Chondrocyte (in vitro differentiated cells): ENCODE measurements around the gene MYH14. TPM values are rescaled to one million over a fixed set of nuclear protein-coding genes. Genes with fewer than 3 reads are reported as not detected.
A peak's percentile ranks its signal among the peaks of the same experiment; 100 is the strongest.

Source experiments
- DNase-seq: peaks from one replicate; pipeline ENCODE4 v3.0.0; 2021; ENCODE audit warnings: mixed read lengths, low spot score
- H3K27ac Mint-ChIP-seq: one replicate; pipeline ENCODE4 v1.8.0; 2021; ENCODE audit warnings: mild to moderate bottlenecking, moderate library complexity, mixed read lengths; ENCODE audit not compliant: unreplicated experiment
- H3K27me3 Mint-ChIP-seq: 2 replicates; pipeline ENCODE4 v1.8.0; 2021; ENCODE audit warnings: low read depth, mixed read lengths
- H3K36me3 Mint-ChIP-seq: 2 replicates; pipeline ENCODE4 v1.8.0; 2021; ENCODE audit warnings: low read depth, mixed read lengths
- H3K4me1 Mint-ChIP-seq: 2 replicates; pipeline ENCODE4 v1.8.0; 2021; ENCODE audit warnings: low read depth, mild to moderate bottlenecking, mixed read lengths
- H3K4me3 Mint-ChIP-seq: one replicate; pipeline ENCODE4 v1.8.0; 2021; ENCODE audit warnings: mild to moderate bottlenecking, moderate library complexity, mixed read lengths; ENCODE audit not compliant: unreplicated experiment
- H3K9me3 Mint-ChIP-seq: 2 replicates; pipeline ENCODE4 v1.8.0; 2021; ENCODE audit warnings: low read depth, mixed read lengths
- total RNA-seq: library from RNA; stranded (reverse); gene quantifications from 3 replicates; pipeline ENCODE4 v1.2.1, GENCODE V29; 2021
- TF ChIP-seq, protein P1 (sequence below): fragments of 200-600 bp; sonication (generic); IDR thresholded peaks from 2 replicates; pipeline ENCODE4 v1.5.0; 2021; ENCODE audit warnings: antibody characterized with exemption, mild to moderate bottlenecking, moderate library complexity

MYH14 gene
- total RNA-seq, 1 donor from 2014 or later, result 10.2 TPM

DNA sequence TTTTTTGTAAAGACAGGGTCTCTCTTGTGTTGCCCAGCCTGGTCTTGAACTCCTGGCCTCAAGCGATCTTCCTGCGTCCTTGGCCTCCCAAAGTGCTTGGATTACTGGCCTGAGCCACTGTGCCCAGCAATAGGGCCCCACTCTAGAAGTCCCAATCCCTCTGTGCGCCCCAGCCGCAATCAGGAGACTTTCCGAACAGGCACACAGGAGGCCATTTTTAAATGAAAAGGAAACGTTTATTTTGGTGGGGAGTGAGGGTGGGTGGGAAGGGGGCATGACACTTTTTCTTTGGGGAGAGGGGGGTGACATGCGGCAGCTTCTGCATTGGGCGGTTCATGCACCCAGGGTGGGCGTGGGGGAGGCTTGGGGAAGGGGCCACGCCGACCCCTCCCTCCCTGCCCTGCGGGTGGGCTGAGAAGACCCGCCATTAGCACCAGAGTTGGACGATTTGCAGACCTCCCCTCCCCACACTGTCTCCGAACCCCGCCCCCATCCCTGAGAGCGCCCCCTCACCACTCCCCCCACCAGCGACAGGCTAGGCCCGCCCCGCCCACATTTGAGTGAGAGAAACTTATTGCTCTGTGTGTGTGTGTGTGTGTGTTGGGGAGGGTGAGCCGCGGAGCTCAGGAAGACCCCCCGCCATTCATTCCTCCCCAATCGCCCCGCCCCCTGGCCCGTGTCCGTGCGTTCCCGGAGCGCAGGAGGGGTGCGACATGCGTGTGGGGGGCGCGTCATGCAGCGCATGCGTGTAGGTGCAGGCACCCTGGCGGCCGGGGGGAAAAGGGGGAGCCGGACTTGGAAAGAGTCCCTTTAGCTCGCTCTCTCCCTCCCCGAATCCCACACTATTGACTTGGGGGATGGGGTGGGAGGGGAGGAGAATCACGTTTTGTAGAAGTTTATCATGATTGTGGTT lies 108.6 kb downstream of the MYH14 start:
- H3K27me3 Mint-ChIP-seq, result peaks cover 63% of the 10 kb centered on the region
- H3K27ac Mint-ChIP-seq, result no peak overlapping the region
- H3K9me3 Mint-ChIP-seq, result no peaks in the 10 kb centered on the region
- H3K4me1 Mint-ChIP-seq, result peaks cover 15% of the 10 kb centered on the region
- H3K4me3 Mint-ChIP-seq, result peak overlapping the region; percentile 60
- DNase-seq, result peak; percentile 81
- peaks cover 1% of the 10 kb centered on the region for H3K36me3 Mint-ChIP-seq
- TF ChIP-seq, protein P1, sequence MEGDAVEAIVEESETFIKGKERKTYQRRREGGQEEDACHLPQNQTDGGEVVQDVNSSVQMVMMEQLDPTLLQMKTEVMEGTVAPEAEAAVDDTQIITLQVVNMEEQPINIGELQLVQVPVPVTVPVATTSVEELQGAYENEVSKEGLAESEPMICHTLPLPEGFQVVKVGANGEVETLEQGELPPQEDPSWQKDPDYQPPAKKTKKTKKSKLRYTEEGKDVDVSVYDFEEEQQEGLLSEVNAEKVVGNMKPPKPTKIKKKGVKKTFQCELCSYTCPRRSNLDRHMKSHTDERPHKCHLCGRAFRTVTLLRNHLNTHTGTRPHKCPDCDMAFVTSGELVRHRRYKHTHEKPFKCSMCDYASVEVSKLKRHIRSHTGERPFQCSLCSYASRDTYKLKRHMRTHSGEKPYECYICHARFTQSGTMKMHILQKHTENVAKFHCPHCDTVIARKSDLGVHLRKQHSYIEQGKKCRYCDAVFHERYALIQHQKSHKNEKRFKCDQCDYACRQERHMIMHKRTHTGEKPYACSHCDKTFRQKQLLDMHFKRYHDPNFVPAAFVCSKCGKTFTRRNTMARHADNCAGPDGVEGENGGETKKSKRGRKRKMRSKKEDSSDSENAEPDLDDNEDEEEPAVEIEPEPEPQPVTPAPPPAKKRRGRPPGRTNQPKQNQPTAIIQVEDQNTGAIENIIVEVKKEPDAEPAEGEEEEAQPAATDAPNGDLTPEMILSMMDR, result no peak

DNA sequence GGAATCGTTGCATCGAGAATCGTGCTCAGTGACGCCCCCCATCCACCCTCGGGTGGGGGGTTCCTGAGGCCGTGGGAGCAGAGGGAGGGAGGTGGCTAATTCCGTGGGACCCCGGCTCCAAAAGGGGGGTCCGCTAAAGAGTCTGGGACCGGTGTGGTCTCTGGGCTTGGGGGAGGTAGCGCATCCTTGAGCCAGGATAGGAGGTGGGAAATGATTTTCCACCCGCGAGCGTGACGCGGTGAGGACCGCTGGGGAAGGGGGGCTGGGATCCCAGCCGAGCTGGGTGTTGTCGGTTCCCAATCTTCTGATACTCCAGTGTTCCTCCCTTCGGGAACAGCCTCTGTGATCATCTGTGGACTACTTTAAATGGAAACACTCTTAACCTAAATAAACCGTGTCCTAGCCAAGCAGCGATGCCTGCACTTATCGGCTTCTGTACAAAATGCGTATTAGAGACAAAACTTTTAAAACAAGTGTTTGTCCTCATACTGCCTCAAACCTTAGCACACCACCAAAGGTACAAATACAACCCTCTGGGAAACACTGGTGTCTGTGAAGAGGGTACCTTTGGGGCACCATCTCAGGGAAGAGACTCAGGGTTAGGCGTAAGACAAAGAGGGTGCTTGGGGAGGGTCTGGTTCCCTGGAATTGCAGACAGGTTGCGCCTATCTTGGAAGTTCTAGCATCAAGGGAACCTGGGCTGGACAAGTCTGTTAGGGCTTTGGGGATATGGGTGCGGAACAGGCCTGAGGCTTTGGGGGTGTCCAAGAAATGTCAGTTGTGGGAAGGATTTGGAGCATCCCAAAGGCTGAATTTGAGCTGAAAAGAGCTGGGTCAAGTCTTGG lies 109.8 kb downstream of the MYH14 start:
- Mint-ChIP-seq H3K27ac (no peak overlapping the region), H3K9me3 (no peaks in the 10 kb centered on the region), H3K4me3 (no peak overlapping the region), H3K36me3 (peaks cover 3% of the 10 kb centered on the region), H3K27me3 (peaks cover 62% of the 10 kb centered on the region), H3K4me1 (peaks cover 15% of the 10 kb centered on the region)
- TF ChIP-seq, protein P1, result no peak
- peak; percentile 58 for DNase-seq

DNA sequence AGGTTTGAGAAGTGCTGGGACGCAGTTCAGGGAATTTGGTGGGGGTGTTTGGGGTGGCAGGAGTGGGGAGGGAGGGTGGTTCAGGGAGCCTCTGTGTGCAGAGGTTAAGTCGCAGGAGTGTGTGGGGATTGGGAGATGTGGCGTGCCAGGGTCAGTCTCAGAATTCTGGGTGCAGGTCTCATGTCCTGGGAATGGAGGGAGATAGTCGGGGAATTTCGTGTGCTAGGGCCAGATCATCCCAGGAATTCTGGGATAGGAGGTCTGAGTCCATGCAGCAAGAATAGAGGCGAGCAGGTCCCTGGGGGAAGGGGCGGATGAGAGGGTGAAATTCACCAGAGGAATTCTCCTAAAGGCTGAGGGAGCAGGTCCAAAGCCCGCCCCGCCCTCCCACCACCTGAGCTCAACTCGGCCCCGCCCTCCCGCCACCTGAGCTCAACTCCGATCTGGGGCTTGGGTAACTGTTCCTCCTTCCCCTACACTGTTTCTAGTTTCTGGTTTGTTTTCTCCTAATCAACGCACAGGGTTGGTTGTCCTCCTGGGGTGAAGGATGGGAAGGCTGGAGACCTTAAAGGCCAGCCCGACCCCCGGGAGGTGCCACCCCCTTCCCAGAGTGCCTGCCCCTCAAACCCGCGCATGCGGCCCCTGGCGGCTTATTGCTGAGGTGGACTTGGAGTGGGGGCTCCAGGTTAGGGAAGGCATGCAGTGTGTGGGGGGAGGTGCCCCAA lies 110.6 kb downstream of the MYH14 start:
- Mint-ChIP-seq H3K27ac (no peak overlapping the region), H3K4me1 (peaks cover 15% of the 10 kb centered on the region), H3K27me3 (peaks cover 56% of the 10 kb centered on the region), H3K36me3 (peaks cover 3% of the 10 kb centered on the region), H3K4me3 (no peak overlapping the region), H3K9me3 (no peaks in the 10 kb centered on the region)
- TF ChIP-seq, protein P1, result no peak
- DNase-seq, result peak; percentile 57

DNA sequence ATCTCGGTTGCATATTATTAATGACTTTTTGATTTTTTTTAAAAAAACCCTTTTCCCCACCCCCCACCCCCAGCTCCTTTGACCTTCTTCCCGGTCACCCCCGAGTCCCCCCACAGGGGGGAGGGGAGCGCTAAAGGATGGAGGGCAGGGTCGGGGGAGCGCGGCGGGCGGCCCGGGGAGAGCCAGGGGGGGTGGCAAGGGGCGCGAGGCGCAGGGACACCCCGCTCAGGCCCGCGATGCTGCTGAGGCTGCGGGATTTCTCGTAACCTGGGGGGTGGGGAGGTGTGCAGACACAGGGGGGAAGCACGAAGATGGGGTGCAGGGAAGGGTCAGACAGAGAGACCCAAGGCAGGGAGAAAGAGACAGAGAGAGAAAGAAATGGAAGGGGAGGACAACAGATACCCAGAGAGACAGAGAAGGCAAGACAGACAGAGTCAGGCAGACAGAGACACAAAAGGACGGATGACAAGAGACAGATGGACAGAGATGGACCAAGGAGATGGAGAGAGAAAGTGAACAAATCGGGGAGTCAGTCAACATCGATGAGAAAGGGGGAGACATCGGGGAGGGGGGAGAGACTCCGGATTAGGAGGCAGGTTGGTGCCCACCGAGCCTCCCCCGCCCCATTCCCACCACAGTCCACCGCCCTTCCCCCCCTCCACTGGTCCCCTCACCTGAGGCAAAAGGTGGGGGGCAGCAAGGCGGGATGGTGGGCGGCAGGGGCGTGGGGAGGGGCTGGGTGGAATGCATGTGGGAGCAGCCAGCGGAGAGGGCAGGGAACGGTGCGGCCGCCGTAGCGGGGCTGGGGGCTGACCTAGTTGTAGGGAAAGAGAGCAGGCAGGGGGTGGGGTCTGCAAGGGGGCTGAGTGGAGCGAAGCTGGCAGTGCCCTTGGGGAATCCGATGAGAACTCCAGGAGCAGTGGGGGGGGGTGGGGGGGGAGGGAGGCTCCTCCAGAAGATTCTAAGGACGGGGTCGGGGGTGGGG lies 111.6 kb downstream of the MYH14 start:
- peak; percentile 87 for DNase-seq
- H3K4me3 Mint-ChIP-seq, result no peak overlapping the region
- no peaks in the 10 kb centered on the region for H3K9me3 Mint-ChIP-seq
- H3K36me3 Mint-ChIP-seq, result peaks cover 3% of the 10 kb centered on the region
- TF ChIP-seq, protein P1, result no peak
- H3K27ac Mint-ChIP-seq, result no peak overlapping the region
- H3K27me3 Mint-ChIP-seq, result peaks cover 53% of the 10 kb centered on the region
- H3K4me1 Mint-ChIP-seq, result peaks cover 15% of the 10 kb centered on the region
